ENCODE data around the gene TP53RK. TPM values are rescaled to one million over a fixed set of nuclear protein-coding genes. Genes with fewer than 3 reads are reported as not detected.
"Not testable (repeated sequence)": the region's sequence is repeated elsewhere in the genome, so short reads cannot be mapped to it uniquely, and the experiment has no call there.

The TP53RK gene
- total RNA-seq, 1 donor from 2014 or later = 19.6 TPM

- DNase-seq (ENCODE audit: low read depth, low spot score) = no peak
Observed at GRCh38 chr20:46683939-46684750, 5.1 kb downstream of the TP53RK start.

- DNase-seq (ENCODE audit: low read depth, low spot score) = no peak
Observed at GRCh38 chr20:46683668-46683938, 5.6 kb downstream of the TP53RK start.

DNA sequence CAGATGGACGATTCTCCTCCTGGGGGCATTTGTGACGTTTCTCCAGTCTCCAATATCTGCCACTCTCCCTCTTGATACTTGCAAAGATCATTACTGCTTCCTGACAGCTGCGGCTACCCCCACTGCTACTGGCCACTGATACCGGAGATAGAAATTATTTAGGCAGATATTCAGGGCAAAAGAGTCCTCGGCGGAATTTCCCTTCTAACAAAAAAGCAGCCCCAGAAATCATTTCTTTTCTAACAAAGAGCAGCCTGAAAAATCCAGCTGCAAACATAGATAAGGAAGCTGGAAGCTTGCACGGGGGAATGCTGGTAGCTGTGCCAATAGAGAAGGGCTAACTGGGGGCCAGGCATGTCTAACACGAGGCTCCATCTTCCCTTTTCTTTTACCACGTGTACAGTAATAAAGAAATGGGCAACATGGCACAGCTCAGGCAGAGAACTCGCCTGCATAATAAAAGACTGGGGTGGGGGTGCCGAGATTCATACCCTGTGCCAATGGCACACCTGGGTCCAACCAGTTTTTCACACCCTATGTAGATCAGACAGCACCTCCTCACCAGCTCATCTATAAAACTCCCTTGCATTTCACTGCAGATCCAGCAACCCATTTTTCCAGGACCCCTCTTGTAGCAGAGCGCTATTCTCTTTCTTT is 6.1 kb downstream of the TP53RK start:
- DNase-seq (ENCODE audit: low read depth, low spot score) = no peak

GRCh38 chr20:46682063-46682821 is 7.0 kb downstream of the TP53RK start:
- DNase-seq (ENCODE audit: low read depth, low spot score) = no peak

GRCh38 chr20:46681032-46681854 is 8.0 kb downstream of the TP53RK start:
- DNase-seq (ENCODE audit: low read depth, low spot score) = no peak

GRCh38 chr20:46680684-46681031 is 8.6 kb downstream of the TP53RK start:
- no peak for DNase-seq (ENCODE audit: low read depth, low spot score)

GRCh38 chr20:46678516-46678915 is 10.7 kb downstream of the TP53RK start:
- no peak for DNase-seq (ENCODE audit: low read depth, low spot score)

DNA sequence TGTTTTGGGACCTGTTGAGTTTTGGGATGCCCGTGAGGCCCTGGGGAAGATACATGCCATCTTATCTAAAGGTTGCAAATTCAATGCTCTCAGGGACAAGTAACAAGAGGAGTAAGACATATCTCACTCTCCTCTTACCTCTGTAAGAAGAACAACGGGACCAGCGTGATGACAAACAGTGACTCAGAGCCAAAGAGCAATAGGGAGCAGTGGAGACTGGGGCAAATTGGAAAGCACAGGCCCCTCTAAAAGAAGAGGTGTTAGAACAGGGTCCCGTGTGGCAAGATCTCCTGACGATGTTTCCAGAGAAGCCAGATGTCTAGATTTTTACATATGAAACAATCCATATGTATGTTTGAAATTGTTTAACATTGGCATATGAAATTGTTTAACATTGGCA is 11.6 kb downstream of the TP53RK start:
- no peak for DNase-seq (ENCODE audit: low read depth, low spot score)

- DNase-seq (ENCODE audit: low read depth, low spot score) = not testable (repeated sequence)
Observed at GRCh38 chr20:46676649-46677316, 12.5 kb downstream of the TP53RK start.

- DNase-seq (ENCODE audit: low read depth, low spot score) = no peak
Observed at GRCh38 chr20:46674253-46675083, 14.8 kb downstream of the TP53RK start.

DNA sequence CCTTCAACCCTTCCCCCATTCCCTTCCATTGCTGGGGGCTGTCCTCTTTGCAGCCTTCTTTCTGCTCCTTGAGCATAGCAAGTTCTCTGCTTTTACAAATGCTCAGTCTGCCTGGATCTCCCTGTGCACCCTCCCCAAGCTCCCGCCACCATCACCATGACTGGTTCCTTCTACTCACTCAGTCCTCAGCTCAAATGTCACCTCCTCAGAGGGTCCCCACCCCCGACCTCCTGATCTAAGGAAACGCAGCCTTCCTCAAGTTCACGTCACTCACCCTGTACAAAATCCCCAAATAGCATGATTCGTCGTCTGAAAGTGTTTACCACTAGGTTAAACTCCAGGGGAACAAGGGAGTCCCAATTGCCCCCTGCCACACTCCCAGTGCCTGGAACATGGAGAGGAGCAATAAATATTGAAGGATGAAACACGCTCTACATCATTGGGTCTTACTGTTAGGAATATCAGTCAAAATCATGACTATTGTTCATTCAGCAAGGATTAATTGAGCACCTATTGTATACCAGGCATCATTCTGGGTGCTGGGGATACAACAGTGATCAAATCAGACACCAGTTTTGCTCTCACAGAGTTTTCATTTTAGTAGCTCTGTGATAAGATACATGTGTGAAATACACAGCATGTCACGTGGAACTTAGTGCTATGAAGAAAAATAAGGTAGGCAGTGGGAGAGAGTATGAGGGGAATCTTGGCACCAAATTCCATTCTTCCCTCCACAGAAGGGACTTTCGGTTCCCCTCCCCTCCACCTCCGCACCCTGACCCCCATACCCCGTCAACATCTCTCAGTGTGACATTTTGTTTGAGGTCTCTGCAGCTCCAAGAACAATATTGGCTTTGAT is 15.6 kb downstream of the TP53RK start:
- no peak for DNase-seq (ENCODE audit: low read depth, low spot score)

GRCh38 chr20:46672543-46673148 is 16.6 kb downstream of the TP53RK start:
- DNase-seq (ENCODE audit: low read depth, low spot score) = no peak

DNA sequence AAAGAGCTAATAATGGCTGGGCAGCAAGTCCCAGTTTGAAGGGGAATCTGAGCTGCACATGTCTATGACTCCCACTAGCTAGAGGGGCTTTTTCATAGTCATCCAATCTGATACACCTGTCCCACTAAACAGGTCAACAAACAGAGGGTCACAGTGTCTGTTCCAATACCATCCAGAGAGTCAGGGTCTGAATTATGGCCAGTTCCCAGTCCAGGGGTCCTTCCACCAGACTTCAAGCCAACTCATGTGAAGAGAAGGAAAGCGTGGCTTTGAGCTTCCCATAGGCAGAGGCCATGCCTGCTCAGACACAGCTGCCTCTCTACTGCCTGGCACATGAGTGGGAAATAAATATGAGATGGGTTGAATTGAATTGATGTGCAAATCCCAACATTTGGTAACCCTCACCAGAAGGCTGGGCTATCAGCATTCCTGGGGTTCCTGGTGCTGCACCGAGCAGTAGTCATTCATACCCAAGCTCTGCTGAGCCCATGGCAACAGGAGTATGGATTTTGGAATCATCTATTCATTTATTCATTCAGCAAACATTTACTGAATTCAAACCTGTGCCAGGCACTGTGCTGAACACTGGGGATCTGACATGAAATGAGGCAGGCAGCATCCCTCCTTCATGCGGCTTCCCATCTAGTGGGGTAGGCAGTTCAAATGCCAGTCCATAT is 17.2 kb downstream of the TP53RK start:
- no peak for DNase-seq (ENCODE audit: low read depth, low spot score)

DNA sequence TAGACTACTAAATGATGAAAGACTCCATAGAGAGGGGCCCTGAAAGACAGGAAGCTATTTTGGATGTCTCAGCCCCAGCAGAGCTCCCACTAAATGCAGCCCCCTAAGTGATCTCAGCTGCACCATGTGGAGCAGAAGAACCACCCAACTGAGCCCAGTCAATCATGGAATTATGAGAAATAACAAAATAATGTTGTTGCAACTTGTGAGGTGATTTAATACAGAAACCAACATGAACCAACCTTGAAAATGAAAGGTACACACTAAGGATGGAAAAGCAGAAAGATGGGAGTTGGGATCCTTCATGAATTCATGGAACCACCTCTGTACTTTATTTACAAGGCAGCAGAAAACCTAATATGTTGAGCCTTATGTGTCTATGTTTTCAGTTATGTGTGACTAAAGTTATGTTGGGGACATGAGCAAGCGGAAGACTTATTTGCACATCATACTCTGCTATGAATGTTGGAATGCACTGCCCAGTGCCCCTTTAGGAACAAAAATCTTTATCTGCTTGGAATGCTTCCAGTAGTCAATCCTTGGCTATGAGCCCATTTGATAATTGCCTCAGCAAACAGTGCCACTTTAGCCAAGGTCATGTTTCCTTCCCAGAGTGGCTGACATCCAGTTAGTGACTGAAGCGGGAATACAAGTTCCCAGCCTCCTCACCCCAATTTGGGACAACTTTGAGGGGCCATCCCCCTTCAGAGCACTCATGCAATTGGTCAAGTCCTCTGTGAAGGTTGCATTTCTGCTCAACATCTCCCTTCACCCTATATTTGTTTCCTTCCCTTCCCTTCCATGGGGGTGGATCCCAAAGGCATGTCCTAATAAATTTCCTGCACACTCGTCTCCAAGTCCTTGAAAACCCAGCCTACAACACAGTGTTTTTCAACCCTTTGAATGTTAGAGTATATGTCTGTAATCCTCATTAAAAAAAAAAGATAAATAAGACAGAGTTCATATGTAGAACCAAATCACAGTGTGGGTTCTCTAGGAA is 18.4 kb downstream of the TP53RK start:
- DNase-seq (ENCODE audit: low read depth, low spot score) = no peak

- no peak for DNase-seq (ENCODE audit: low read depth, low spot score)
Observed at GRCh38 chr20:46670228-46670584, 19.0 kb downstream of the TP53RK start.

GRCh38 chr20:46666818-46667515 is 22.3 kb downstream of the TP53RK start:
- no peak for DNase-seq (ENCODE audit: low read depth, low spot score)

DNA sequence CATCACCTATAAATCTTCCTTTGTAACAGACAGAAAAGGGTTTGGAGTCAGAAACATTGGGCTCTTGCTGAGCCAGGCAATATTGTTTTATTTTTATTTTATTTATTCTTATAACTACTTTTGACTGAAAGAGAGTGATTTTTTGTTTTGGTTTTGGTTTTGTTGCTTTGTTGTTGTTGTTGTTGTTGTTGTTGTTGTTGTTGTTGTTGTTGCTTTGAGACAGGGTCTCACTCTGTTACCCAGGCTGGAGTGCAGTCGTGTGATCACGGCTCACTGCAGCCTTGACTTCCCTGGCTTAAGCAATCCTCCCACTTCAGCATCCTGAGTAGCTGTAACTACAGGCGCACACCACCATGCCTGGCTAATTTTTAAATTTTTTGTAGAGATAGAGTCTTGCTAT is 22.9 kb downstream of the TP53RK start:
- DNase-seq (ENCODE audit: low read depth, low spot score) = no peak
